ENCODE measurements around the gene CLMN.

DNA sequence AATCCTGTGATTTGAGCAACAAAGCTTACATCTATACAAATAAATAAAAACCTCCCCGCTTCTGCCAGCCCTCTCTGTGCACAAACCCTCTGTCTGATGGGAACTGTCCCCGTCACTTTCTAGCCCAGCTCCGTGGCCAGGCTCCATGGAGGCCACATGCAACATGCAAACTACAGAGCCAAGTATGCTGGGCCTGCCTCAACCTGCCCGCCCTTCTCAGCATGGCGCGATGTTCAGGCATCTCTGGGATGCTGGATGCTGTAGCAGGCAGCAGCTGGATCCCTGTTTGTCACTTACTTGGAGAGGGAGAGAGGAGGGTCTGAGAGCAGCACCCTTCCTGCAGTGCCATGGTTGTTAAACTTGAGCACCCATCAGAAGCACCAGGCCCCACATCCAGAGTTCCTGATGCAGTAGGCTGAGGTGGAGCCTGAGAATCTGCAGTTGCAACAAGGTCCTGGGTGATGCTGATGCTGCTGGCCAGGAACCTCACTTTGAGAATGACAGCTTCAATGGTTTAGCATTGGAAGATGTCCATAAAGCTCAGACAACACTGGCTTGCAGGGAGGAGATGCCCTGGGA lies 32.4 kb downstream of the CLMN start:
- TF ChIP-seq, protein P1, sequence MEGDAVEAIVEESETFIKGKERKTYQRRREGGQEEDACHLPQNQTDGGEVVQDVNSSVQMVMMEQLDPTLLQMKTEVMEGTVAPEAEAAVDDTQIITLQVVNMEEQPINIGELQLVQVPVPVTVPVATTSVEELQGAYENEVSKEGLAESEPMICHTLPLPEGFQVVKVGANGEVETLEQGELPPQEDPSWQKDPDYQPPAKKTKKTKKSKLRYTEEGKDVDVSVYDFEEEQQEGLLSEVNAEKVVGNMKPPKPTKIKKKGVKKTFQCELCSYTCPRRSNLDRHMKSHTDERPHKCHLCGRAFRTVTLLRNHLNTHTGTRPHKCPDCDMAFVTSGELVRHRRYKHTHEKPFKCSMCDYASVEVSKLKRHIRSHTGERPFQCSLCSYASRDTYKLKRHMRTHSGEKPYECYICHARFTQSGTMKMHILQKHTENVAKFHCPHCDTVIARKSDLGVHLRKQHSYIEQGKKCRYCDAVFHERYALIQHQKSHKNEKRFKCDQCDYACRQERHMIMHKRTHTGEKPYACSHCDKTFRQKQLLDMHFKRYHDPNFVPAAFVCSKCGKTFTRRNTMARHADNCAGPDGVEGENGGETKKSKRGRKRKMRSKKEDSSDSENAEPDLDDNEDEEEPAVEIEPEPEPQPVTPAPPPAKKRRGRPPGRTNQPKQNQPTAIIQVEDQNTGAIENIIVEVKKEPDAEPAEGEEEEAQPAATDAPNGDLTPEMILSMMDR (IDR thresholded peaks at IDR 0.05; ENCODE audit: low read length) = no peak
- no peak for TF ChIP-seq EZH2 (IDR thresholded peaks at IDR 0.05; ENCODE audit: borderline replicate concordance, low read length)
